AG08396 (cell line): ENCODE measurements around the gene SLC66A2.
"Not testable (repeated sequence)": the region's sequence is repeated elsewhere in the genome, so short reads cannot be mapped to it uniquely, and the experiment has no call there.

Experiments used
- DNase-seq: peaks from one replicate; pipeline ENCODE4 v3.0.0; 2012; ENCODE audit warnings: low spot score, mixed read lengths

The SLC66A2 gene

DNA sequence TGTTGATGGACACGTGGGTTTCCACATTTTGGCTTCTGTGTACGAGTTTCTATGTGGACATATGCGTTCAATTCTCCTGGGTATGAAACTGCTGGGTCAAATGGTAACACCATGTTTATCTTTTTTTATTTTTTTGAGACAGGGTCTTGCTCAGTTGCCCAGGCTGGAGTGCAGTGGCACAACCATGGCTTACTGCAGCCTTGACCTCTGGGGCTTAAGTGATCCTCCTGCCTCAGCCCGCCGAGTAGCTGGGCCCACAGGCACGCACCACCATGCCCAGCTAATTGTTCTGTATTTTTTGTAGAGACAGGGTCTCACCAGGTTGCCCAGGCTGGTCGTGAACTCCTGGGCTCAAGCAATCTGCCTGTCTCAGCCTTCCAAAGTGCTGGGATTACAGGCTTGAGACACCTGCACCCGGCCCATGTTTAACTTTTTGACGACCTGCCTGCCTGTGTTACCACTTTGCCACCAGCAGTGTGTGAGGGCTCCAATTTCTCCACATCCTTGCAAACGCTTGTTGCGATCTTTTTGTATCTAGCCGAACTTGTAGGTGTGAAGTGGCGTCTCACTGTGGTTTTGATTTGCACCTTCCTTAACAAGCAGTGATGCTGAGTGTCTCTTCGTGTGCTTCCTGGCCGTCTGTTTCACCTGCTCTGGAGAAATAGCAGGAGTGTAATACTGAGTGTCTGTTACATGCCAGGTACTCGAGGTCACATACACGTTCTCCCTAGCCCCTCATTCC lies 19.9 kb upstream of the SLC66A2 start:
- DNase-seq, result no peak

DNA sequence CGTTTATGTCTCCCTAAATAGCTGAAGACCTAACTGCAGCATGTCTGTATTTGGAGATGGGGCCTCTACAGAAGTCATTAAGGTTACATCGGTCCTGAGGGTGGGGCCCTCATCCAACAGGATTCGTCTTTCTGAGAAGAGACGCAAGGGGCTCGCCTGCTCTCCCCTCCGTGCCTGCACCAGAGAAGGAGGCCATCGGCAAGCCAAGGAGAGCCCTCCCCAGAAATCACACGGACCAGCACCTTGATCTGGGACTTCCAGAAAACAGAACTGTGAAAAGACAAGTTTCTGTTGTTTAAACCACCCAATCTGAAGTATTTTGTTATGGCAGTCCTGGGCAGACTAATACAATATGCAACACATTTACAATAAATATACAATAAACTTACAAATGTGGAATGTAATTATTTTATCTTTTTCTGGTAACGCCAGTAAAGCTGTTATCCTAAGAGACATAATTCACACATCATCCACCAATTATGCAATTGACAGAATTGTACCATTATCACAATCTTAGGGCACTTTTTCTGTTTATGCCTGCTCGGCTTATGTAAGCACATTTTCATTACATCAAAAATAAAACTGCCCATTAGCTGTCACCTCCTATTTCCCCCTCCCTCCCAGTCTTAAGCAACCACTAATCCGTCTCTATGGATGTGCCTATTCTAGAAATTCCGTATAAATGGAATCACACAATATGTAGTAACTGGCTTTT lies 19.1 kb upstream of the SLC66A2 start:
- DNase-seq, result no peak

DNA sequence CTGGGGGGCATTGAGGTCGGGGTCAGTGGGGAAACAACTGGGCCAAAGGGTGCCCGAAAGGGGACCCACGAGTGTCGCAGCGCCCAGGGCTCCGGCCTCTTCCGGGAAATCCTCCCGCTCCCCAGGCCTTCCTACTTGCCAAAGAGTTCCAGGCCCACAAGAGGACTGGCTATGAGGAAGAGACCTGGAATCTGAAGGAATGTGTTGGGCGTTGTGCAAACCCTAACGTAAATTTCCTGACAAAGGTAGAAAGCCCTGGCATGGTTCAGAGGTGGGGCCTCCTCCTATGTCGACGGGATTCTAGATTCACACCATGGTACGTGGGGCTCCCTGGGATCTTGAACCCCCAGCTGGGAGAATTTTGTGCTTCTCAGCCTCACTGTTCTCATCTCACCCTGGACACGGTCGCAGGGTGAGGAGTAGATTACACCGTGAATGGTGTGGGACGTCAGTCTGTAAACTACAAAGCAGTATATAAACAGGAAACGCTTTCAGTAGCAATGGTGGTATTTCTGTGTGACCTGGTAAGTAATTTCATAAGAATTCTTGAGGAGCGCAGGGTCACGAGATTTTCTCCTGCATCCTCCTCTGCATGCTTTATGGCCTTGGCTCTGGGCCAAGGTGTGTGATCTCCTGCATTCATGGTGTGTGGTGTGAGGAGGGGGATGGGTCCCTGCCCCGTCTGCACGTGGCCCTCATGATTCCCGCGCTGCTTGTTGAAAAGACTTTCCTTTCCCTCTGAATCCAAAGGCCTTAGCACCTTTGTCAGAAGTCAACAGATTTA lies 13.9 kb upstream of the SLC66A2 start:
- DNase-seq, result peak; percentile 79

DNA sequence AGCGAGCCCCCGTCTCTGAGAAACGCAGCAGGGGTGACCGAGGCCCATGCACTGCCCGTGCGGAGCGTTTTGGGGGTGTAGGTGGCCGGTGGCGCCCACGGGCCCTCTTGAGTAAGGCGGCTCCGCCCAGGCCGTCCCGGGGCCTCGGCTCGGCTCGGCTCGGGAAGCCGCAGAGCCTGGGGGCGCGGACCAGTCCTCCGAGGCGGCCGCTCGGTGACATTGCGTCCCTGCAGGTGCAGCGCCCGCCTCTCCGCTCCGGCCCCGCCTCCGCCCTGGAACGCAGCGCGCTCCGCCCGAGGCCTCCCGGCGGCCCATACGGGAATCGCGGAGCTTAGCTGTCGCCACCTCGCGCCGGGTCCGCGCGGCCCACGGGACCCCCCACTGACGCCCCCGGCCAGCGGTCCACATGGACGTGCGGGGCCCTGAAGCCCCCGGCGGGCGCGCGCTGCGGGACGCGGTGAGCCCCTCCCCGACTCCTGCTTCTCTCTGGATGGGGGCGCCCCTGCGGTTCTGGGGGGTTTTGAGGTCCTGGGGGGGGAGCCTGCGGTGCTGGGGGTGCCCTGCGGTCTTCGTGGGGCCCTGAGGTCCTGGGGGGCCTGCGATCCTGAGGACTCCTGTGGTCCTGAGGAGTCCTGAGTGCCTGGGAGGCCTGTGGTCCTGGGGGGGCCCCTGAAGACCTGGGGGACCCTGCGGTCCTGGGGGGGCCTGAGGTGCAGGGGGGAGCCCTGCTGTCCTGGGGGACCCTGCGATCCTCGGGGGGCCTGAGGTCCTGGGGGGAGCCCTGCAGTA lies 13.1 kb upstream of the SLC66A2 start, which contains the start of gene HSBP1L1:
TSS of gene HSBP1L1 (plus strand) at position 314 of the 789 bp plus-strand sequence. CDS start at position 407, 93 bp downstream.
- DNase-seq, result peak; percentile 86

DNA sequence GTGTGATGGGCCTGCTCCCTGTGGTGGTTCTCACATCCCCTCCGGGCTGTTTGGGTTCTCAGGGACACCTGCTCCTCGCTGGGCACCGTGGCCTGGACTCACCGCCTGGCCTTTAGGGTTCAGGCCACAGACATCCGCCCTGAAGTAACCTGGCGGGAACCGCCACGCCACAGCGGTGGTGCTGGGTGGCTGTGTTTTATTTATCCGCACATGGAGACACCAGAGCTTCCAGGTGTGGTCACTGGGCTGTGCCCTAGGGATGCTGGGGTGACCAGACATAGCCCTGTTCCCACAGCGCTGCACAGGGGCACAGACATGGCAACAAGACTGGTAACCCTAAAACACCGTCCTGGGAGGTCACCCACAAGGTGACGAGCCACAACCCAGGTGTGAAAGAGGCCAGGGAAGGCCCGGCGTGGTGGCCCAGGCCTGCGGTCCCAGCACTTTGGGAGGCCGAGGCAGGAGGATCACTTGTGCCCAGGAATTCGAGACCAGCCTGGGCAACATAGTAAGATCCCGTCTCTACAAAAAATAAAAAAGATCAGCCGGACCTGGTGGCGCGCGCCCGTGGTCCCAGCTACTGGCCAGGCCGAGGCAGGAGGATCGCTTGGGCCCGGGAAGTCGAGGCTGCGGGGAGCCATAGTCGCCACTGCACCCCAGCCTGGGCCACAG lies 12.3 kb upstream of the SLC66A2 start:
- no peak for DNase-seq

DNA sequence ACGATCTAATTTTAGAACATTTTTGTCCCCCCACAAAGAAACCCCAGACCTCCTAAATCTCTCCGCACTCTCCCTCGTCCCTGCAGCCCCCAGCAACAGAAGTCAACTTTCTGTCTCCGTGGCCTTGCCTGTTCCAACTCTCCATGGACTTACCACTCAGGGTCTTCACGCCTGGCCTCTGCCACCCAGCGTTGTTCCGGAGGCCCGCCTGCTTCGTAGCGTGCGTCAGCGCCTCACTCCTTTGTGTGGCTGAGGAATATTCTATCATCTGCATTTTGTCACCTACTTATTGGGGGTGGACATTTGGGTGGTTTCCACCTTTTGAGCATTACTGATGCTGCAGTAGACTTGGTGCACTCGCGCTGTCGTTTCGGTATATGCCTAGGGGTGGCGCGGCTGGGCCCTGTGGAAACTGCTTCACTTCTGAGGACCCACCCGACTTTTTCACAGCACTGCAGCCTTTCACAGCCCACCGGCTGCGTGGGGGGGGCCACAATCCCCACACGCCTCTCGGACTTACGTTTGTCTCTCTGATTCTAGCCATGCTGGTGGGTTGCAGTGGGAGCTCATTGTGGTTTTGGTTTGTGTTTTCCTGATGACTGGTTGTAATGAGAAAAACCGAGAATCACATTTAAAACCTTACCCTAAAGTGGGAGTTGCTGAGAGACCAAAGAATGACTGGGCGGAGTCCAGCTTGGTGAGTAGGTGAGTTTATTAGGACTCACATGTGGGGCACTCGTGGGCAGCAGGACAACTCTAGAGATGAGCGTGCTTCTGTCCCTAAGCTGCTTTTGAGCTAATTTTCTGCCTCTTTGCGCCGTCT lies 11.6 kb upstream of the SLC66A2 start:
- DNase-seq, result no peak

DNA sequence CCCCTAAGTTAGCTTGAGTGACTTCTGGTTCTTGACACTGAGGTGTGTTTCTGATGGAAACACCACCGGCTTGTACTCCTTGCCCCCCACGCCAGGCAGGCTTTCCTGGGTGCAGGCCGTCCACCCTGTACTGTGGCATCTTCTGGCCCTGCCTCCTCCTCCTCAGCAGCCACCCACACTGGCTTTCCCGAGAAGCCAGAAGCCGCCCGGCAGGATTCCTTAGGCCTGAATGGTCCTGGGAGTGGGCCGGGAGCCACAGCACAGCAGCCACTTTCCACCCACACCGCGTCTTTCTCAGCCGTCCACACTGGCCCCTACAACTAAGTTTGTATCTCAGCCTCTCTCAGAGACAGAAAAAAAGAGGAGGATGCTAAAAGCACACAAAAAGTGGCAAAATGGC lies 10.9 kb upstream of the SLC66A2 start:
- DNase-seq, result peak; percentile 53

DNA sequence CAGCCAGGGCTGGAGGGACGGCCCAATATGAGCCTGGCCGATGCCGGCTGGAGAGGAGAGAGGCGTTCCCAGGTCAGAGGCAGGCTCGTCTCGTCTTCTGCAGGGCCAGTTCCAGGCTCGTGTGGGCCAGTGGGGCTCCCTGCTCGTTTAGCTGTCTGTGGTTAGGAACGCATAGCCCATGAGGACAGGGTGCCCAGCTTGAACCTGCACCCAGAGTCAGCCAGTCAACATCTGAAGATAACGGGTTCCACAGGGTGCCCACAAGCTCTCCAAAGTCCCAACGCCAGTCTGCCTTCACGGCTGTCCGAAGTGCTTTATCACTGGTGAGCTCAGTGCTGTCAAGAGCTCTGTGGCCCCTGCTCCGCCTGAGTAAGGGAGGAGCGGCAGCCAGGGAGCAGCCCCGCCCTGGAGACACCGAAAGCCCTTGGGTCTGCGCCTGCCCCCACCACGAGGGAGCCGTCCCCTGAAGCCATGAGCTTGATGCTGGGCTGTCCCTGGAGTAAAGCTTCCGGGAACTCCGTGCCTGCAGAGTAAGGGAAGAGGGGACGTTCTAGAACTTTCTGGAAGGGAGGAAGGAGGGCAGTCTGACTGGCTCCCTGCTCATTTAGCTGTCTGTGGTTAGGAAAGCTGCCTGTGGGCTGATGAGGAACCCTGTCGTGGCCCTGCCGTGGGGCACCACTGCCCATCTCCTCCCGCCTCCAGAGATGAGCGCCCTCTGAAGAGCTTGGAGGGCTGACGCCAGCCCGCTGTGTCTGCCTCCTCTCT lies 10.3 kb upstream of the SLC66A2 start:
- DNase-seq, result no peak

DNA sequence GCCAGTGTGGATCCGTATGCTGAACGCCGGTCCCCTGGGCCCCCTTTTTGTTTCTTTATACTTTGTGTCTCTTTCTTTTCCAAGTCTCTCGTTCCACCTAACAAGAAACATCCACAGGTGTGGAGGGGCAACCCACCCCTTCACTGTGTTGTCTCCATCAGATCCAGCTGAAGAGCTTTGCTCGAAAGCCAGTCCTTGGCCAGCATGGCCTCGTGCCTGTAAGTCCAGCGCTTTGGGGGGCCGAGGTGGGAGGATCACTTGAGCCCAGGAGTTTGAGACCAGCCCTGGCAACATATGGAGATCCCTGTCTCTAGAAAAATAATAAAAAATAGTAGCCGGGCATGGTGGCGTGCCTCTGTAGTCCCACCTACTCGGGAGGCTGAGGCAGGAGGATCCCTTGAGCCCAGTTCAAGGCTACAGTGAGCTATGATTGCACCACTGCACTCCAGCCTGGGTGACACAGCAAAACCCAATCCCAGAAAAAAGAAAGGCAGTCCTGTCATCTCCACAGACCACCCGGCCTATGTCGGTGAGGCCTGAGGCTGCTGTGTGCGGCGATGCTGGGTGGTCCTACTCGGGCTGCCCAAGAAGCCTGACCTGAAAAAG lies 9.6 kb upstream of the SLC66A2 start:
- no peak for DNase-seq

DNA sequence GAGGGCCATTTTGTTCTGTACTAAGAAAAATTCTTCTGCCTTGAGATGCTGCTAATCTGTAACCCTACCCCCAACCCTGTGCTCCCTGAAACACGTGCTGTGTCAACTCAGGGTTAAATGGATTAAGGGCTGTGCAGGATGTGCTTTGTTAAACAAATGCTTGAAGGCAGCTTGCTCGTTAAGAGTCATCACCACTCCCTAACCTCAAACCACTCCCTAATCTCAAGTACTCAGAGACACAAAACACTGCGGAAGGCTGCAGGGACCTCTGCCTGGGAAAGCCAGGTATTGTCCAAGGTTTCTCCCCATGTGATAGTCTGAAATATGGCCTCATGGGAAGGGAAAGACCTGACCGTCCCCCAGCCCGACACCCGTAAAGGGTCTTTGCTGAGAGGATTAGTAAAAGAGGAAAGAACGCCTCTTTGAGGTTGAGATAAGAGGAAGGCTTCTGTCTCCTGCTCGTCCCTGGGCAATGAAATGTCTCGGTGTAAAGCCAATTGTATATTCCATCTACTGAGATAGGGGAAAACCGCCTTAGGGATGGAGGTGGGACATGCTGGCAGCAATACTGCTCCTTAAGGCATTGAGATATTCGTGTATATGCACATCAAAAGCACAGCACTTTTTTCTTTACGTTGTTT lies 8.8 kb upstream of the SLC66A2 start:
- DNase-seq, result not testable (repeated sequence)

DNA sequence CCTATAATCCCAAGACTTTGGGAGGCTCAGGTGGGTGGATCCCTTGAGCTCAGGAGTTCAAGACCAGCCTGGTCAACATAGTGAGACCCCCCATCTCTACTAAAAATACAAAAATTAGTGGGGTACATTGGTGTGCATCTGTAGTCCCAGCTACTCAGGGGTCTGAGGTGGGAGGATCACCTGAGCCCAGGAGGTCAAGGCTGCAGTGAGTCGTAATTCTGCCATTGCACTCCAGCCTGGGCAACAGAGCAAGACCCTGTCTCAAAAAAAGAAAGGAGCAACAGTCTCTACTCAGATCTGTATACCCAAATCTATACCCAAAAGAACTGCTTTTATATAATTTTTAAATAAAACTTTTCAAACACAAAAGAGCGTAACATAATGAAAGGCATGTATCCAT lies 7.5 kb upstream of the SLC66A2 start:
- no peak for DNase-seq

DNA sequence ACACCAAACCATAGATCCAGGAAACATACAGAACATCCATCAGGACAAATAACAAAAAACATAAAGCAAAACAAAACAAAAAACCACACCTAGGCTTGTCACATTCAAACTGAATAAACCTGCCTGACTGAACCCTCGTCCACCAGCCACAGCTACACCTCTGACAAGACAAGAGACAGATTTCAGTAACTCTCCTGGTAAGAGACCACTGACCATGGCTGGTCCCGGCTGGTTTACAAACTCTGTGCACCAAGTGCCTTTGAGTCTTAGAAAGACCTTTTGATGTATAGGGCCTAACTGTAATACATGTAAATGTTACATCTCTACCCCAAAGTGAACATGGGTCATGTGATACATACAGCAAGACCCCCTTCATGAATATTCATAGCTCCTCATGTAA lies 4.8 kb upstream of the SLC66A2 start:
- no peak for DNase-seq

DNA sequence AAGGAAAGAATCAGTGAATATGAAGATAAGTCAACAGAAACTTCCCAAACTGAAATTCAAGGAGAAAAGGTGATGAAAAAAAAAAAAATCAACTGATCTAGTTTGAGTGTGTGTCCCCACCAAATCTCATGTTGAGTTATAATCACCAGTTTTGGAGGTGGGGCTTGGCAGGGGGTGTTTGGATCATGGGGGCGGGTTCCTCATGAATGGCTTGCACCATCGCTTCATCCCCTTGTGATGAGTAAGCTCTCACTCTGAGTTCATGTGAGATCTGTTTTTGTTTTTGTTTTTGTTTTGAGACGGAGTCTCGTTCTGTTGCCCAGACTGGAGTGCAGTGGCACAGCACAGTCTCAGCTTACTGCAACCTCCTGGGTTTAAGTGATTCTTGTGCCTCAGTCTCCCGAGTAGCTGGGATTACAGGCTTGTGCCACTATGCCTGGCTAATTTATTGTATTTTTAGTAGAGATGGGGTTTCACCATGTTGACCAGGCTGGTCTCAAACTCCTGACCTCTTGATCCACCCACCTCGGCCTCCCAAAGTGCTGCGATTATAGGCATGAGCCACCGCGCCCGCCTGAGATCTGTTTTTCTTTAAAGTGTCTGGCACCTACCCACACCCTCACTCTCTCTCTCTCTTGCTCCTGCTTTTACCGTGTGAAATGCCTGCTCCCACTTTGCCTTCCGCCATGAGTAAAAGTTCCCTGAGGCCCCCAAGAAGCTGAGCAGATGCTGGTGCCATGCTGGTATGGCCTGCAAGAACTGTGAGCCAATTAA lies 4.0 kb upstream of the SLC66A2 start:
- DNase-seq, result no peak

DNA sequence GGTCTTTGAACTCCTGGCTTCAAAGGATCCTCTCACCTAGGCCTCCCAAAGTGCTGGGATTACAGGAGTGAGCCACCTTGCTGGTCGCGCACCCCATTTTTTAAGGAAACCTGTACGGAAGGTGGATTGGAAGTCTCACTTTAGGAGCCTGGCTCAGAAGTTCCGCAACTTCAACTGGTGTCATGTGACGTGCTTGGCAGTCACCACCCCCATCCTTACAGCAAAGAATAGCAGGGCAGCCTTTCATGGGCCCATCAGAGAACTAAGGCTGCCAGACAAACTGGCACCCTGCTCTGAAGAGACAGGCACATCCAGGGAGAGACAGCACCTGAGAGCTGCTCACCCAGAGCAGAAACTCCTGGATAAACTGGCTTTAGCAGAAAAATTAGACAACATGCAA lies 3.3 kb upstream of the SLC66A2 start:
- no peak for DNase-seq

DNA sequence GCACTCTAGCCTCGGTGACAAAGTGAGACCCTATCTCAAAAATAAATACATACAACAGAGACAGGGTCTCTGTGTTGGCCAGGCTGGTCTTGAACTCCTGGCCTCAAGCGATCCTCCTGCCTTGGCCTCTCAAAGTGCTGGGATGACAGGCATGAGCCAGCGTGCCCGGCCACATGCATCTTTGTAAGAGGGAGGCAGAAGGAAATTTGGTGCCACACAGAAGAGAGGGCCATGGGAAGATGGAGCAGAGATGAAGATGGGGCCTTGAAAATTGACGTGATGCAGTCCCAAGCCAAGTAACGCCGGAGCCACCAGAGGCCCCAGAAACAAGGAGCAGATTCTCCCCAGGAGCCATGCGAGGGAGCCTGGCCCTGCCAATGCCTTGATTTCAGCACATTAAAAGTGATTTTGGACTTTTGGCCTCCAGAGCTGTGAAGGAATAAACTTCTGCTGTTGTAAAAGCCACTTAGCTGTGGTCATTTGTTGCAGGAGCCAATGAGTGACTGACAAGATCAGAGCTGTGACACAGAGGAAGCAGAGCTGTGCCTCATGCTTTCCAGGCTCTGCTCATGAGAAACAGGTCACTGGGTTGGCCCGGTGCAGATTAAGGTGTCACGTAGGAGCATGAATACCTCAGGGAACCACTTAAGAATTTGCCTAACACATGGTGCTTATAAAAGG lies 2.7 kb upstream of the SLC66A2 start:
- no peak for DNase-seq

DNA sequence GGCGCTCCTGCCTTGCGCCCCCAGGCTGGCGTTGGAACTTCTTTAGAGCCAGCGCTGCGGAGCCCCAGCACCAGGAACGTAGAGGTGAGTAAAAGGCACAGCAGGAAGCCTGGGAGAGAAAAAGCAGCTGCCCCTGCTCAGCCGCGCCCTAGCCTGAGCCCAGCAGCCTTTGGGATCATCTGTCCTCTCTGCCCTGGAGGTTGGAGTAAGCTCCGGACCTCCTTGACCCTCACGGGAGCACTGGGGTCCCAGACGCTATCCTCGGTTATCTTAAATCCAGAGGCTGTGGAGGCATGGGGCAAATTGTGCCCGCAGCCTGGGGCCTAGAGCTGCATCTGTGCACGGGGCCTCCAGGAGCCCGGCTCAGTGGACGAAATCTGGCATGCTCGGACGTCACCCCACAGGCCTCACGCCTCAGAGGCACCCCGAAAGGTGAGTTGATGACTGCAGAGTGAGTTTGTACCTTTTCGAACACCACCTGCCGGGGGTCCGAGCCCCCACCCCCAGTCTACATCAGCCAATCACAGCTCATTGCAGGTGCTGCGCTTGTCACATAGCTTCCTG lies 1.6 kb upstream of the SLC66A2 start:
- DNase-seq, result no peak

DNA sequence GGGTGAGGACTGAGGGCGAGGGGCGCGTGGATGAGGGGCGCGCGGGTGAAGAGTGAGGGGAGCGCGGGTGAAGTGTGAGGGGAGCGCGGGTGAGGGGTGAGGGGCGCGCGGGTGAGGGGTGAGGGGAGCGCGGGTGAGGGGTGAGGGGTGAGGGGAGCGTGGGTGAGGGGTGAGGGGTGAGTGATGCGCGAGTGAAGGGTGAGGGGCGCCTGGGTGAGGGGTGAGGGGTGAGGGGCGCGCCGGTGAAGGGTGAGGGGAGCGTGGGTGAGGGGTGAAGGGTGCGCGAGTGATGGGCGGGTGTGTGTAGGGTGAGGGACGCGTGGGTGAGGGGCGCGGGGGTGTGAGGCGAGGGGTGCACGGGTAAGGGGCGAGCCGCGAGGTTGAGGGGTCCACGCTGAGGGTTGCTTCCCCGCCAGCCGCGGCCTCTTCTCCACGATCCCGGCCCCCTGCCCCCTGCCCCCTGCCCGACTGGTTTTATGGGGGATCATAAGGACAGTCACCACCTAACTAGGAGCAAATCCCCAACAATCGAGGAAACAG lies 1.1 kb upstream of the SLC66A2 start:
- no peak for DNase-seq
